TTC549 (cell line): ENCODE data around the gene COX14.
A peak's percentile ranks its signal among the peaks of the same experiment; 100 is the strongest.

Source experiments
- FAIRE-seq: peaks from 2 replicates; lab custom pipeline; 2012; peaks lifted over from hg19 to GRCh38; lab: Jason Lieb, UNC

Gene COX14

DNA sequence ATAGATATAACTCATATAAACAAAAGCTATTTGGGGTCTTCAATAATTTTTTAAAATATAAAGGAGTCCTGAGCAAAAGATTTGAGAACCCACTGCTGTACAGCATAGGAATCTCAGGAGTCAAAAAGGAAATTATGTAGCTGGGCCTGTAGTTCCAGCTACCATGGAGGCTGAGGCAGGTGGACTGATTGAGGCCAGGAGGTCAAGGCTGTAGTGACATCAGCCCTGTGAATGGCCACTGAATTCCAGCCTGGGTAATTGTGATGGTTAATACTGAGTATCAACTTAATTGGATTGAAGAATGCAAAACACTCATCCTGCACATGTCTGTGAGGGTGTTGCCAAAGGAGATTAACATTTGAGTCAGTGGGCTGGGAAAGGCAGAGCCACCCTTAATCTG, 44.6 kb downstream of the COX14 start:
- FAIRE-seq = no peak

- FAIRE-seq = no peak
Measured at GRCh38 chr12:50157259-50157658, 45.2 kb downstream of the COX14 start.

GRCh38 chr12:50160643-50161042, 48.6 kb downstream of the COX14 start:
- no peak for FAIRE-seq

DNA sequence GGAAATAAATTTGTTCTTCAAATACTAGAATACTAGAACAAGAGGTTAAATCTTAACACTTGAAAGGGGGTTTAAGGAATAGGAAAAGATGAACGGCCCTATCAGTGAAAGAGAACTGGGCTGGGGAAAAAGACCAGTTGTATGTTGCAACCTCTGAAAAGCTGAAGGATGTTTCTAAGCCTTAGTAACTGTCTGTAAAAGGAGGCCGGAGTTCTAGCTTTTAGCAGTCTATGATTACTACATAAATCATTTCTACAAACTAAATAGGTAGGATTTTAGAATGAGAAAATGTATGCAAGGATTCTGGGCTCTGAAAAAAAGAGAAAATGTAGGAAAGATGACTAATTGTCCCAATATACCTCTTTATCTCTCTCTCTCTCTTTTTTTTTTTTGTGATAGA, 50.2 kb downstream of the COX14 start:
- no peak for FAIRE-seq

GRCh38 chr12:50164963-50165362, 52.9 kb downstream of the COX14 start:
- no peak for FAIRE-seq

DNA sequence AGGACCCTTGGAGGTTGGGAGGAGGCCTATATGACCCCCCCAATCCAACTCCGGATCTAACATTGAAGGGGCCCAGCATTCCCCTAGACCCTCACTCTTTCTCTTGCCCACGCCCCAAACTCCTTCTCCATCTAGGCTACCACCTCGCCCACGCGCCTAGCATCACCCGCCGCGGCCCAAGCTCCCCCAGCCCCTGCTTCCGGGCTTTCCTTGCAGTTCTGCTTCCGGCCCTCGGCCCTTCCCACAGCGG, 54.7 kb downstream of the COX14 start:
- FAIRE-seq = no peak

DNA sequence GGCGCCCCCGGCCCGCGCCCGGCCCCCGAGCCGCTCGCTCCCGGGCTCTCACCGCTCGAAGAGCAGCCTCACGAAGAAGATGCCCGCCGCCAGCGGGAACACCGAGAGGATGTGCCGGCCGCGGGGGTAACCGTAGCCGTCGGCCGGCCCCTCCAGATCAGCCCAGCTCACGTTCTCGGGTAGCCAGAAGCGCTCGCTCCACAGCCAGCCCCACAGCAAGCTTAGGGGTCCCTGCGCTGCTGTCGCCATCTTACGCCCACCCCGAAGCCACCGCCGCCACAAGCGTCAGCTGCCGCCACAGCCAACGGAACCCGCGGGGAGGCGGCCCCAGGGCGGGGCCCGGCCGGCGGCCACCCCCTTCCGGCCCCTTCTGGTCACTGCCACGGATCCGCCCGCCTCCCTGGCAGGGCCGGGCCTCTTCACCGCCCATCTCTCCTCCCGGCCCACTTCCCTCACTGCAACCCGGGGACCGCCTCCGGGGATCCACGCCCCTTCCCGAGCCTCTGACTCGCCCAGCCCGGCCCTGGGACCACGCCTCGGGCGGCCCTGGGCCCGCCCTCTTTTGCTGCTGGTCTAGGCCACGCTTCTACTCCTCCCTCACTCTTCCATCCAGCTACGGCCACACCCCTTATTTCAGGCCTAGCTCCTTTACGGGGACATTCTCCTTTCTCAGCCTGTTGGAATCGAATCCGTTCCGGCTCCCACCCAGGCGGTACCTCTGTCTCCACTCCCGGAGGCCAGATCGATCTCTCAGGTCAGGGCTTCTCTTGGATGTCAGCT, 55.2 kb downstream of the COX14 start, which contains the start of gene CERS5:
Gene CERS5, minus strand, starts transcription at position 321 of the 780 bp plus-strand sequence. Its CDS starts 72 bp downstream, at position 249.
- FAIRE-seq = peak; percentile 82
